PC-9 (cell line): ENCODE data around the gene RPS21.

ENCODE experiments used
- CTCF ChIP-seq: fragments of 200-600 bp; sonication (generic); conservative IDR thresholded peaks from 2 replicates; pipeline ENCODE4 v1.6.1; 2017; ENCODE audit warnings: mixed run types, antibody characterized with exemption, mild to moderate bottlenecking, moderate library complexity
- EZH2 ChIP-seq: fragments of 200-600 bp; sonication (generic); IDR thresholded peaks from 2 replicates; pipeline ENCODE4 v1.8.0; 2017; ENCODE audit warnings: antibody characterized with exemption, low read depth

DNA sequence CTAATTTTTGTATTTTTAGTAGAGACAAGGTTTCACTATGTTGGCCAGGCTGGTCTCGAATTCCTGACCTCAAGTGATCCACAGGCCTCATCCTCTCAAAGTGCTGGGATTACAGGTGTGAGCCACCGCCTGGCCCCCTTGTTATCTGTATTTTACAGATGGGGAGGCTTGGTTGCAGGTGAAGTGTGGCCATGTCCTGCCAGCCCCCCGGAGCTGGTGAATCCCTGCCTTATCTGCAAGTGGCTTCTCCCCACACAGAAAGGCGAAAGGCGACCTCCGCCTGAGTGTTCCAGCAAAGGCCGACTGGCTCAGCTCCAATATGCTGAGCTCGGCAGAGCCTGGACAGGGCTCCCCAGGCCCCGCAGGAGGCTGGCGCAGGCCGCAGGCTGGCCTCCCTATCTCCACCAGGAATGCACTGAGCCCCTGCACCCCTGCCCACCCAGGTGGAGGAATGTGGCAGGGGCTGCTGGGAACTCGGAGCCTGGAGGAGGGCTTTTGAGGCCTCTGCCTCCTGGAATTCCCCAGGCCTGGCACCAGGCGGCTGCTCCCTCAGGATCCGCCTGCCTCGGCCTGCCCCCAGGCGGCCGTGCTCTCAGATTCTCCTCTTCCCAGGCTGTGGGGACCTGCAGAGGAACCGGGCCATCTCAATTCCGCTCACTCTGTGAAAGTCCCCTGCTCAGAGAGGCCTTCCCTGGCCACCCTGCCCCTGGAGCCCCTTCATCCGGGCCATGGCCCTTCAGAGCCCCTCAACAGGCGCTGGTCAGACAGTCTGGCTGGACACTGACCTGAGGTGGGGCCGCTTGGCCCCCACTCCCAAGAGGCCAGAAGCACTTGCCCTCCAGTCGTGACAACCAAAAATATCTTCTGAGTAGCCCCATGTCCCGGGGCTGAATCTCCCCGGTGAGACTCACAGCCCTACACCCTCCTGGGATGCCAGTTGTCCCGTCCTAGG is 10.5 kb upstream of the RPS21 start:
- TF ChIP-seq EZH2 (no peak), CTCF (no peak)
